Measurements from ENCODE around the gene MRPS27.
"Not testable (repeated sequence)": the region's sequence is repeated elsewhere in the genome, so short reads cannot be mapped to it uniquely, and the experiment has no call there.

Gene MRPS27

DNA sequence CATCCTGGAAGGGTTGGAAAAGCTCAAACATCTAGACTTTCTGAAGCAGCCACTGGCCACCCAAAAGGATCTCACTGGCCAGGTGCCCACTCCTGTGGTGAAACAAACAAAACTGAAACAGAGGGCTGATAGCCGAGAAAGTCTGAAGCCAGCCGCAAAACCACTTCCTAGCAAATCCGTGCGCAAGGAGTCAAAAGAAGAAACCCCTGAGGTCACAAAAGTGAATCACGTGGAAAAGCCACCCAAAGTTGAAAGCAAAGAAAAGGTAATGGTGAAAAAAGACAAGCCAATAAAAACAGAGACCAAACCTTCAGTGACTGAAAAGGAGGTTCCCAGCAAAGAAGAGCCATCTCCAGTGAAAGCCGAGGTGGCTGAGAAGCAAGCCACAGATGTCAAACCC, 125.2 kb downstream of the MRPS27 start:
- peak; percentile 16 for DNase-seq

DNA sequence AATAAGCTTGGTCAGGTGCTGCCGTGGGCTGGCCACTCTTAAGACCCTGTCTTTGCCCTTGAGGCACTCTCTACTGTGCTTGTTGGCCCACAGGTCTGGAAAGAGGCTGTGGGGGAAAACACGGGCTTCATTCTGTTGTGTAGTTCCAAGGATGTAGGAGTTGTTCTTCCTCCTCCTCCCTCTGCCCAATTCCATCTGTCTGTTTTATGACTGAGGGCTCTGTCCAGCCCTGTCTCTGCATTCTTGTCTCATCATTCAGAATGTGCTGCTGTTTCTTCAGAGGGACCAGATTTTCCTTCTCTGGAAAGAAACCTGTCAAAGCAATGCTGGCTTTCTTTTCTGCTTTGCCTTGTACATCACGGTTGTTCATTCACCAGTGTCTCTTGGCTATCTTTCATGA, 128.6 kb downstream of the MRPS27 start:
- no peak for DNase-seq

DNA sequence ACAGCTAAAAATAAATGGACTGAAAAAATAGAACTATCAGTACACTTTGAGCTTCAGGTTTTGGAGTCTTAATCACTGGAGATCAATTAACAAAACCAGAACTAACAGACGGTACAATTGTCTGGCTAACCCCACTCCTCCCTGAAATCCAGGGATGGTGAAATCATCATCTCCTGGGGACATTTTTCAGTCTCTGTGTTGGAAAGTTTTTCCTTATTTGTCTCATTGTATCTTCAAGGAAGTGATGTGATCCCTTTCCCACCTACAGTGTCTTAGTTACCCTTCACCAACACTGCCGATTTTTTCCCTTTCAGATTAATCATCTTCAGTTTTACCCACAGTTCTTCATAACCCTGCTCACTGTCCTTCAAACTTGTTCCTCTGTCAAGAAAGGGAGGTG, 130.9 kb downstream of the MRPS27 start:
- DNase-seq: no peak

DNA sequence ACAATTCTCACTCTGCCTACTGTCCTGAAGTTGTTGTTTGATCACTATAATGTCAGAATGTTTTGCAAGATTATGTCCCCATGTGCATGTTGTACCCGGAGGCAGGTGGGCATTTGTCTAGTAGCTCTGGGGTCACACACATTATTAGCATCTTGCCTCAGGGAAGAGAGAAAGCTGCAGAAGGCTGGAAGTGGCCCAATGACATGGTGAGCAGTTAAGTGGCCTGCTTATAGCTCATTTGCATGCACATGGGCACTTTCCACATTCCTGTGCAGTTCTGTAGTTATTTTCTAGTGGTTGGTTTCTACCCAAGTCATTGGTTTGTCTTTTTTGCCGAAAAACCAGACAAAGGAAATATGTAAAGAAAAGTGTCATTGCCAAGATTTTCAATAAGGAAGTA, 131.9 kb downstream of the MRPS27 start:
- DNase-seq: no peak

DNA sequence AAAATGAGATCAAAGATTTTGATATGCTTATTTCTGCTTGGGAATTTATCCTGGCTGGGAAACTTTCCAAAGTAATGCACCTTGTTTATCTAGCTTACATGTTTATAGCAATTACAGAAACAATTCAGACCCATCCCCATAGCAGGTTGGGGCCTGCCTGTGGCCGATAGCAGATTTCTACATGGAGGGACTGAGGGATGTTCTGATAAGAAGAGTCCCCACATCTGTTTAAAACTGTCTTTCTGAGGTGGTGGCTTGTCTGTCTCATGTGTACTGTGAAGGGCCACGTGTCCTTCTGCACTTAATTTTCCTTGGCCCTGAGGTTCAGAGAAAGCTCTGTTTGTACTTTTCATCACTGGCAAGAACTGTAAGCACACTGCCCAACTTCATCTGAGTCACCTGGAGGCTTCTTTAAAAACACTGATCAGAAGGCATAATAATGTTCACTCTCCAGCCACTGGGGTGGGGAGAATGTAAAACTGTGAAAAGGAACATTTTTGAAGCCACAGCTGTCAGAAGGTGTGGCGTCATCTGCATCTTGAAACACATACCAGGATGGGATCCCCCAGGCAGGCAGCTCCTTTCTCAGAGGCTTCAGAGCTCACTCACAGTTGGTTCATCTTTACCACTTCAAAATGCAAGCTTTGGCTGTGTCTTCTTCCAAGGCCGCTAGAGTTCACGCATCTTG, 132.5 kb downstream of the MRPS27 start:
- no peak for DNase-seq

DNA sequence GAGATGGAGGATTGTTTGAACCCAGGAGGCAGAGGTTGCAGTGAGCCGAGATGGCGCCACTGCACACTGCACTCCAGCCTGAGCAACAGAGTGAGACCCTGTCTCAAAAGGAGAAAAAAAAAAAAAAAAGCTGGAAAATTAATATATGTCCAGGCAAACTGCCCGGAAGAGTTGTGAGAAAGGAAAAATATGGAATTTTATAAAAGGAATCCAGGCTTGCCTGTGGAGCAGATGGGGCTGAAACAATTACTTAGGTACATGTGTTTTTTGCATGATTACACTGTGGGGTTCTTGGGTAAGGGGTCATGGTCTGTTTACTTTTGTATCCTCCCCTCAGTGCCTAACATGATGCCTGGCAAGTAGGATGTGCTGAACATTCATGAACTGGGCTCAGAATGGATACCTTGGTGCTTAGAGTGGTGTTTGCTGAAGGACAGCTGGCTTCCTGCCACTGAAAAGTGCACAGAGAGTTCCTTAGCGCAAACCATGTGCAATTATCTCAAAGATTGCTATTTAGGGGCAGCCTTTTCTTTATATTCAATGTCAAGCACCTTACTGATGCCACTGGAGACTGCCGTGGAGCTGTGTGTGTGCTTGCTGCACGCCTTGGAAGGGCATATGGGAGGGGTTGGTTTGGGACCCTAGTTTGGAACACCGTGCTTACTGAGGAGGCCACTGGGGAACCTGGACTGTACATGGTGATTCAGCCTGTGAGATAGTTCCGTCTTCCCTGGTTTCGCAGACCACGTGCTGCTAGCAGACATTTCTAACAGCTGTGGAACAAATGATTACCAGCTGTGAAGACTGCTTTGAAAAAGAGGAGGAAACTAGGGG, 134.3 kb downstream of the MRPS27 start:
- DNase-seq: no peak

DNA sequence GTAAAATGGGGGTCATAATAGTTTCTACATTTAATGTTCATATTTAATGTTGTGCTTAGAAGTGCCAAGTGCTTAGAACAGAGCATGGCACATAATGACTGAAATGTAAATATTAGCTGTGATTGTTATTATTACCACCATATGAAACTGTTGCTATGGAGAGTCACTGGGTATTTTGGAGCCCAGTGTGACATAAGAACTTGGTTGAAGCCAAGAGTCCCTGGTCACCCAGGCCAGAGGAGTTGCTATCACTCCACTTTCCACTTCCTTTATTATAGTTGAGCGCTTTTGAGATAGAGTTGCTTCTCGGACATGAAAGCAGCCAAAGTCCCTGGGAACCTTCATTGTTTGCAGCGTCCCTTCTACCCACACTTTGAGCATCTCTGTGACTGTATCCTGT, 135.6 kb downstream of the MRPS27 start:
- DNase-seq: no peak

DNA sequence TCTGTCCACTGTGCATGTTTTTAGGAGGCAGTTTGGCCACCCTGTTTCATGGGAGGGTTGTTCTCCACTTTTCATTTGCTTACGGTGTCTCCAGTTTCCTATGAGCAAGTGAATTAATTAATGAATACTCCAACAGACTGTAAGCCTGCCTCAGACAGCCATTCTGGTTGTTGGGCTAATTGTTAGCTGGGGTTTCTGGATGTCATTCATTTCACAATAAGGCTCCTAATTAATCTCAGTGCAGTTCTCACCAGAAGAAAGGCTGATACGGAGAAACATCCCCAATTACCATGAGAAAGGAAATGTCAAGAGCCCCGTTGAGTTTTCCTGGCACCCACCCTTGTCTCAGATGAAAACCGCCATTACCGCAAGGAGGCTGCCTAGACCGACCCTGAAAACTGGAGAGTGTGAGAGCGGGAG, 136.9 kb downstream of the MRPS27 start:
- DNase-seq: no peak

DNA sequence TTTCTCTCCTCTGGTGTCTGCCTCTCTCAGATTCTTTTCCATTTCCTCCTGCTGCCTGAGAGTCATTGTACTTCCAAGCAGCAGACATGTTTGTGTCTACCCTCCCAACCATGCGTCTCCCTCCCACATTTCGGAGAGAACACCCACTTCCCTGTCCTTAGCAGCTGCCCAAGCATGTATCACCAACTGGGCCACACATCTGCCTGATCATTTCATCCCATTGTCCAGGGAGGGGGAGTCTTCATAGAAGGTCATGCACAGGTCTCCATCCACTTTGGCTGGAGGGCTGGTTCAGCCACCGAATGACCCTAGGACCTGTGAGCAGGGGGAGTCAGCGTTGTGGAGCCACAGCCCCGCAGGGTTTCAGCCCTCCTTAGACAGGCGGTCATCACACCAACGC, 137.4 kb downstream of the MRPS27 start:
- DNase-seq: no peak

DNA sequence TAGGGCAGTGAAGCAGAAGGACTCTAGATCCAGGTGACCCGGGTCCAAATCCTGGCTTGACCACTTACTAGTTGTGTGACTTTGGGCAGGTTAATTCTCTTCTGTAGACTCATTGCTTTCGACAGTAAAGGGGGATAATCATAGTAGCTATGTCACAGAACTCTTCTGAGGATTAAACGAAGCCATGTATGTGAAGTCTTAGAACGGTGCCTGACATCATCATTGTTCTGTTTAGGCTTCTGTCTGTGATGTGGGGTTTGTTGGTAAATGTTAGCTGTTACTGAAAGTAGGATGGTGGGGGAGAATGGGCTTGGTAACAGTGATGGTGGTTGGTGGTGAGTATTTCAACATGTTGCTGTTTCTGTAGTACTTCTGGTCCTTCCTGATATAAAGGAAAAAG, 139.1 kb downstream of the MRPS27 start:
- no peak for DNase-seq

DNA sequence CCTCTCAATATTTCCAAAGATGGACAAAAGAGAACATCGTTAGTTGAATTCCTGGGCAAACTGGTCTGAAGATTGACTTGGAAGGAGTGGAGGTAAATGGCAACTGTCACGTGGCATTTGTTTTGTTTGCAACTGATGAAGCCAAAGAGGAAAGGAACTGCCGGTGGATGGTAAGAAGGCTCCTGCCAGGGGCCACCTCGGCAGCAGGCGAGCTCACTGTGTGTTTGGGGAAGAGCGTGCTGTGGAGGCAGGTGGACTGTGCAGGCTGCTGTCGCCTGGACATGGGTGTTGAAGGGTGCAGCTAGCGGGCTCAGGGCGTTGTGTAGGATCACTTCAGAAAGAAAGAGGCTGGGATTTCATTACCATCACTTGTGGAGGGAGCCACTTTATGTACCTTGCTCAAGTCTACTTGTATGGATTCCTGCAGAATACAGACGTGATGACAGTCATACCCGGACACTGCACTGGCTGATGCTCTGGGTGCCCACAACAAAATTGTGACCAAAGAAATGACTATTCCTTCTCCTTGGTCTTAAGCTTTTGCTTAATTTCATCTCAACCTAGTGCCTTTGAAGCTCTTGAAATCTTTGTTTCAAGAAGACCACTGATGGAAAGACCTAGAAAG, 140.1 kb downstream of the MRPS27 start:
- no peak for DNase-seq

DNA sequence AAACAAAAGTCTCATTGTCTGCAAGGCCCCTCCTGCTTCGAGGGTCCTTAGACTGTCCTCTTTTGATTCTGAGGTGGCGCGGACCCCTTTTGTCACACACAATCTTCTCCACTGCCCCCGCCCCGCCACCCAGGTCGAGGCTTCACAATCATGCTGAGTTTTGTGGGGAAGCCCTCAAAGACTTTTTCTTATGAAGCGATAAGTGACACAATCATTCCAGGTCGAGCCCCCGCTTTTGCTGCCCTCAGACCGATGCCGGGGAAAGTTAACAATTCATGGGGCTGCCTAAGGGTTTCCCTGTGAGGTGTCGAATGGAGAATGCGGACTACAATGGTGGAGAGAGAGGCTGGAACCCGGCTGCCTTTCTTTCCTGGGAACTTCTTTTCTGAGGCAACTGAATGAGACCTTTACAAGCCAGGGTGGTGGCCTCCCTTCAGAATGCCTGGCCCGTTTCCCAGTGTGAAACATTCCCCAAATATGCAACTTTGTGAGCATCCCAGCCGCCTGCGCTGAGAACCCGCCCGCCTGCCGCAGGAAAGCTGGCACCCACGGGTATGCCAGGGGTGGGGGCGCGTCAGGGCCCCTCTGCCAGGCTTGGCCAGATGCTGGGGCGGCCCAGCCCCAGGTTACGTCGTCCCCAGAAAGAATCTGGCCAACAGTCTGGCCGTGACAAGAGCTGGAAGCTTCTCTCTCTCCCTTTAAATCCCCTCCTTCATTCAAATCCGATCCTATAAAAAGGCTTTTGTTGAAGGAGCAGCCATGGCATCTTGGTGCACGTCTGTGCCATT, 140.8 kb downstream of the MRPS27 start:
- DNase-seq: no peak

DNA sequence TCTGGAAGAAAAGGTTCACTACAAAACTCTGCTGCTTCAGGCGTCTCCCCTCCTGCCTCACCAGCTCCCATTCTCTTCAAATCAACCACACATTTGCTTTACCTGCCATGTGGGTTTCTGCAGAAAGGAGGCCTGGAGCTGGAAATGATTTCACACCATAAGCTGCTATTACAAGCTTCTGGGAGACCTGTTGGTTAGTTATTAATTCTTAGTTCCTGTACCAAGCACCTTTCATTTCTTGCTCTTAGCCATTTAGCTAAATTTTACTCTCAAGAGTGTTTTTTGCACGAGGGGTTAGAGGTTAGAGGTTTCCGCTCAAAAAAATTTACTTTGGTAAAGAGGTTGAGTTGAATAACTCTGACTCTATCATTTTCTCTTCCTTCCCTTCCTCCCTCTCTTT, 142.5 kb downstream of the MRPS27 start:
- no peak for DNase-seq

DNA sequence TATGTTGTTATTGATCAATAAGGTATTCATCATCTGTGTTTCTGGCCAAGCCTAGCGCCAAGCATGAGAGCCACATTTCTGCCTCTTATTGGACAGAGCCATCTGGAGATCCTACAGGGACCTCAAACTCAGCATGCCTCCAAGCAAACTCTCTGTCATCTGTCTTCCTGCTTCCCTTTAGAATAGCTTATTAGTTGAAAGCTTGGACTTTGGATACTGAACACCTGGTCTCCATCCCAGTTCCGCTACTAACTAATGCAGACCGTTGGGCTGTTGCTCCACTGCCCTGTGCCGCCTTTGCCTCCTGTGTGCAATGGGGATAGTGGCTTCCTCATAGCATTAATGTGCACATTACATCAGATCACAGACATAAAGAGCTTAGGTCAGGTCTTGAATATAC, 147.3 kb downstream of the MRPS27 start:
- DNase-seq: no peak

DNA sequence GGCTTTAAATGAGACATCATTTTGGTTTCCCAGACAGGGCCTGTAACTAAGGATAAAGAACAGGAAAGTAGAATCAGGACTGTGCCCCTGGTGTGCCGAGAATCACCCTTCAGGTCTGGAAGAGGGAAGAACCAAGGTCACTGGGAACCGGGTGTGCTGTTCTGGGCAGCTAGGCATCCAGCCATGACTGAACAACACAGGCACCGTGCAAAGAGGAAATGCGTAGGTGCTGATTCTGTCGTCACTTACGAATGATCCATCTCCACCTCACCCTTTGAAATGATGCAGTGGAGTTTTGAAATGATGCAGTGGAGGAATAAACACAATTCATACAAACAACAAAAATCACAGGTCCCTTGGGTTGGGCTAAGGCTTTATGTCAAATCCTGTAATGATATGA, 148.4 kb downstream of the MRPS27 start:
- DNase-seq: no peak

DNA sequence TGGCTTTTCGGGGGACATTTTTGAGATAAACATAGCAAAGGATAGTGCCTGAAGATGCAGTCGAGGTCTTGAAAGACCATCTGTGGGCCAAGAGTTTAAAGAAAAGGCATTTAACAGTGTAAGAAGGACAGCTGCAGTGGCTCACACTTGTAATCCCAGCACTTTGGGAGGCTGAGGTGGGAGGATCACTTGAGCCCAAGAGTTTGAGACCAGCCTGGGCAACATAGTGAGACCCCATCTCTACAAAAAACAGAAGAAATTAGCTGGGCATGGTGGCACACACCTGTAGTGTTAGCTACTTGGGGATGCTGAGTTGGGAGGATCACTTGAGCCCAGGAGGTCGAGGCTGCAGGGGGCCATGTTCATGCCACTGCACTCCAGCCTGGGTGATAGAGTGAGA, 148.9 kb downstream of the MRPS27 start:
- not testable (repeated sequence) for DNase-seq

DNA sequence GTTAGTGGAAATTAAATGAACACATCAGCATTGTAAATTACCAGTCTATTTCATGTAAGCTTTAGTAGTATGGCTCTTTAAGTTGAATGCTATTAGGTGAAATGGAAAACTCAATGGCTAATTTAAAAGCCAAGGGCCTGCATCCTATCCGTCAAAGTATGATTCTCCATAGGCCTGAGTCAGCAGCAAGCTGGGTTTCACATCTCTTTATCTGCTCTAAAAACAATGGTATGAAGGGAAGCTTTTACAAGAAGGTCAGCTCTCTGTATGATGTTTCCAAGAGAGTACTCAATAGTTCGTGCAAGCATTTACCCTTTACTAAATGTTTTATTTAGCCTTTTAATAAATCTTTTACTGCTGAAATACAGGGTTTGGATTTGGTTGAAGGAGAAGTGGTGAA, 149.9 kb downstream of the MRPS27 start:
- no peak for DNase-seq

All from NK-92 treated with Interleukin-12 subunit alpha and Interleukin-12 subunit beta, amount 100 ng/mL, for 24 hours (cell line).